GM18909 (cell line): ENCODE data around the gene HMGXB3.

Source experiments
- ATAC-seq: cut with Tn5 transposase; IDR thresholded peaks from one replicate; pipeline ENCODE4 v1.9.1; 2021; ENCODE audit warnings: mild to moderate bottlenecking; ENCODE audit not compliant: unreplicated experiment, poor library complexity

HMGXB3 gene

DNA sequence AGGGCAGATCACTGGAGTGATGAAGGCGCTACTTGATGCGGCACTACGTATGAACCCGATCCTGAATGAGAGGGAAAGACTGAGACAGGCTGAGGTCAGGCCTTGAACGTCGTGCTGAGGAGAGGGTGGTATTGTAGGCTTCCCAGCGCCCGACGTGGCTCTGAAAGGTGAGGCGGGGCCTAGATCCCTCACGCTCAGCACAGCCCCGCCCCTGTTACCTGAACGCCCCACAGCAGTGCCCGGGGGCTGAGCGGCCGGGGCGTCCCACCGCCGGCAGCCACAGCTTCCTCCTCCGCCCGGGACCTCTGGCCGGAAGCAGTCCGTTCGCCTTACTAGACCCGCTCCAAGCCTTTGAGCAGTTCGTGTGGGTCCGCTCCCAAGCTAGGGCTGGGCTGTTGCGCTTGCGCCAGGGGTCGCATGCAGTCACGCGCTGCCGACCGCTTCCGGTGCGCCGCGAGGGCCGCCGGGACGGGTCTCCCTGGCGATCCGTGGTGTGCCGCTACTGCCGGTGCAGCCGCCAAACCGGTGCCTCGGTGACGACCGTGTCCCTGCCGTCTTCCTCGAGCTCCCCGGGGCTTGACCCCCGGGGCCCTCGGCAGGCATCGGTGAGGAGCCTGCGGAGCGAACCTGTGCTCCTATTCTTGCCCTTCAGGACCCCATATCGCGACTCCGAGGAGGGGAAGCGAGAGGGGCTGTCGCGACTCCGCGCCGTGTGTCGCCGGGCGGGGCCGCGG, at the start of gene HMGXB3, which contains the start of gene TIGD6:
Gene HMGXB3, plus strand, starts transcription at position 484 of the 734 bp plus-strand sequence. CDS start 4,114 bp downstream, outside the sequence.
Gene TIGD6, minus strand, starts transcription at position 399 of the 734 bp plus-strand sequence. CDS start 4,306 bp downstream, outside the sequence.
- peak; percentile 86 for ATAC-seq

- ATAC-seq = no peak
Observed at GRCh38 chr5:149951138-149951749, 49.3 kb upstream of the HMGXB3 start.

GRCh38 chr5:149953436-149954121, 47.0 kb upstream of the HMGXB3 start:
- ATAC-seq = no peak

GRCh38 chr5:149954798-149955197, 45.7 kb upstream of the HMGXB3 start:
- no peak for ATAC-seq

GRCh38 chr5:149956685-149957084, 43.9 kb upstream of the HMGXB3 start:
- no peak for ATAC-seq

GRCh38 chr5:149957855-149958254, 42.7 kb upstream of the HMGXB3 start:
- ATAC-seq = no peak

DNA sequence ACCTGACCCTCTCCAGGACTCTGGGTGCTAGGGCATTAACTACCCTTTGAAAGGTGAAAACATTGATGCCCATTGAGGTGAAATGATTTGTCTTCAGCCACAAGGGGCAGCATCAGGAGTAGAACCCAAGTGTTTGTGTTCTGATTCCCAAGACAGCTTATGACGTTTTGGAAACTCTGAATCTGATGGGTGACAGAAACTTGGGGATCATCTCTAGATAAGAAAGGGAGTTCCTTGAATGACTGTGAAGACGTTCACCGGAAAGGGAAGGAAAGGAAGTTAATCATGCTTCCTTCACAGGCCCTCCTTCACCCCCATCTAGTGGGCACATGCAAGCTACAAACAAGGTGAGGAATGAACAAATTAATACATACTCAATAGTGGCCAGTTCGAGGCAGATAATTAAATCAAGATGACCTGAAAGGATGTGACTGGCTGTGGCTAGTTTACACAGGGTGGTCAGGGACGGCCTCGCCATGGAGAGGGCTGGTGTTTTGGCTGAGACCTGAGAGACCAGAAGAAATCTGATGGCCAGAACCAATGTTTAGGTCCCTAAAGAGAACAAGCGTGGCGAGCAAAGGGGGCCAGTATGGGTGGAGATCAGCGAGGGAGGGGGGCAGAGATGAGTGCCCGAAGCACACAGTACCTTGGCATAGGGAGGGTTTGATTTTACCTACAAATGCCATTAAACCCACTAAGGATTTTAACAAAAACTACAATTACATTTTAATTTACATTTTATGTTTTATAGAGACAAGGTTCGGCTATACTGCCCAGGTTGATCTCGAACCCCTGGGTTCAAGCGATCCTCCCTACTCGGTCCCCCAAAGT, 40.9 kb upstream of the HMGXB3 start:
- peak; percentile 20 for ATAC-seq

- ATAC-seq = peak; percentile 97
Observed at GRCh38 chr5:149960272-149961185, 40.0 kb upstream of the HMGXB3 start, which contains the start of gene SLC26A2. Gene SLC26A2 (plus strand): TSS chr5:149960758. CDS start chr5:149977653, 16,895 bp downstream.

DNA sequence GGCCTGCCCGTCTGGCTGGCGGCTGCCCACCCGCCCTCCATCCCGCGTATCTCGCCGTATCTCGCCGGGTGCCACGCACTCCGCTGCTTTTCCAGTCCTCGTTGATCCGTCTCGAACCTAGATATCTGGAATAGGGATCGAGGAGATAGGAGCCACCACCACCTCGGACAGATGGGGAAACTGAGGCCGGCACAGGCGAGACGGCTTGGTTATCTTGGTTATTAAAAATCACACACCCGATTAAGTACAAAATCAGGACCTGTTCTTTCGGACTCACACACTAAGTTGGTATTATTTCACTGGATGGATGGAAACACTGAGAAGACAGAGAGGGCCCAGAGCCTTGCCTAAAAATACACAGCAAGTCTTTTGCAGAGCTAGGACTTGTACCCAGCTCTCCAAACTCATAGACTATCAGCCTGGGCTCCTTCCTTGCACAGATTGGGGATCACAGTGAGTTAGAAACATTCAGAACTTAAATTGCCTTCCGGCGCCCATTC, 39.3 kb upstream of the HMGXB3 start:
- no peak for ATAC-seq

GRCh38 chr5:149961957-149962409, 38.6 kb upstream of the HMGXB3 start:
- no peak for ATAC-seq

GRCh38 chr5:149962601-149963300, 37.8 kb upstream of the HMGXB3 start:
- no peak for ATAC-seq

DNA sequence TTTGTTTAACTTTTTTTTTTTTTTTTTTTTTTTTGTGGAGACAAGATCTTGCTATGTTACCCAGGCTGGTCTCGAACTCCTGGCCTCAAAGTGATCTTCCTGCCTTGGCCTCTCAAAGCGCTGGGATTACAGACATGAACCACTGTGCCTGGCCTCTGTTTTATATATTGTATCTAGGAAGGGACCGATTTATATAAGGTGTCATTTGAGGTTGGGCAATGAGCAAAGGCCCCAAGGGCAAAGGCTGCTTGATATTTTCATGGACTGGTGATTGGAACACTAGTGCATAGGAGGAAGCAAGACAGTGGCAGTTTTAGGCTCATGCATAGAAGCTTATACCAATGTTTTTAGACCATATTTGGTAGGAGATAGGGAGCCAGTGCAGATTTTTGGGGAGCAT, 36.8 kb upstream of the HMGXB3 start:
- no peak for ATAC-seq

DNA sequence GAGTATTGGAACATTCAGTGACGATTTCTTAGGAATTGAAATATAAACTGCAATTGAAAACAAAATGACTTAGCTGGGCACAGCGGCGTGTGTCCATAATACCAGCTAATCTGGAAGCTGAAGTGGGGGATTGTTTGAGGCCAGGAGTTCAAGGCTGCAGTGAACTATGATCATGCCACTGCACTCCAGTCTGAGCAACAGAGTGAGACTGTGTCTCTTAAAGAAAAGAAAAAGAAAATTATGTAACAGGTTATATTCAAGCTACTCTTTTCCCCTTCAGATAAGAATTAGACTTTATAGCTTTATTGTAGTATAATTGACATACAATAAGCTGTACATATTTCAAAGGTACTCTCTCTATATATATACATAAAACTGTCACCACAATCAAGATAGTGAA, 33.6 kb upstream of the HMGXB3 start:
- ATAC-seq = no peak

GRCh38 chr5:149969181-149969930, 31.2 kb upstream of the HMGXB3 start:
- ATAC-seq = no peak

DNA sequence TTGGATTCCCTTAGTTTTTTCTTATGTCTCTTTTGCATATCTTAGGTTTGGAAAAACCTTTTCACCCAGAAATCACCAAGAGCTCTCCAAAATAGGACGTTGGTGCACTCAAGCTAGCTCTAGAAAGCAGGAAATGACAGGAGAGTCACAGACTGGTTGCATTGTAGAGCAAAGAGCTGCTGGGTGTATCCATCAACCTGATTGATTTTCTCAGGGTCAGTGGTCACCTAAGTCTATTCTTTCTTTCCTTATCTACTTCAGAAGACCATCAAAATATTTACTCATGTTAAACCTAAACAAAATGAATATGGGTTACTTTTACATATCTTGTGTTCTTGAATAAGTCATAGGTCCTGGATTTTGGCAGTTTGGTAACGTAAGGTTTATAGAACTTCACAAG, 25.1 kb upstream of the HMGXB3 start:
- no peak for ATAC-seq

DNA sequence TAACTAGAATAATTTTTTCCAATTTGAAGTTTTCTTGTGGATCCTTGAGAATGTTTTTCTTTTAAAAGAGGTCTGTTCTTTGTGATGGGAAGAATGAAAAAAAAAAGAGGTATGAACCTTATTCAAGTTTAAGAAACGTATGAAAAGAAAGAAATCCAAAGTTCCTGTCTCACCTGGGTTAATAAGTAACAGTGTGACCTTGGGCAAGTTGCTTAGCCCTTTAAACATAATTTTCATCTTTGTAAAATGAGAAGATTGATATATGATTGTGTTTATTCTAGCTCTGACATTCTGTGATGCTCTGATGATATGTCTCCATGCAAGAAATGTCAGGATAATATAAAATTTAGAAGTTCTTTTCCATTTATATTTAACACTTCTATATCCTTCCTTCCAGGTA, 20.6 kb upstream of the HMGXB3 start:
- ATAC-seq = no peak

DNA sequence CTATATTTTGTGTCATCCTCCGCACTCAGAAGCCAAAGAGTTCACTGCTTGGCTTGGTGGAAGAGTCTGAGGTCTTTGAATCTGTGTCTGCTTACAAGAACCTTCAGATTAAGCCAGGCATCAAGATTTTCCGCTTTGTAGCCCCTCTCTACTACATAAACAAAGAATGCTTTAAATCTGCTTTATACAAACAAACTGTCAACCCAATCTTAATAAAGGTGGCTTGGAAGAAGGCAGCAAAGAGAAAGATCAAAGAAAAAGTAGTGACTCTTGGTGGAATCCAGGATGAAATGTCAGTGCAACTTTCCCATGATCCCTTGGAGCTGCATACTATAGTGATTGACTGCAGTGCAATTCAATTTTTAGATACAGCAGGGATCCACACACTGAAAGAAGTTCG, 19.3 kb upstream of the HMGXB3 start:
- ATAC-seq = no peak

DNA sequence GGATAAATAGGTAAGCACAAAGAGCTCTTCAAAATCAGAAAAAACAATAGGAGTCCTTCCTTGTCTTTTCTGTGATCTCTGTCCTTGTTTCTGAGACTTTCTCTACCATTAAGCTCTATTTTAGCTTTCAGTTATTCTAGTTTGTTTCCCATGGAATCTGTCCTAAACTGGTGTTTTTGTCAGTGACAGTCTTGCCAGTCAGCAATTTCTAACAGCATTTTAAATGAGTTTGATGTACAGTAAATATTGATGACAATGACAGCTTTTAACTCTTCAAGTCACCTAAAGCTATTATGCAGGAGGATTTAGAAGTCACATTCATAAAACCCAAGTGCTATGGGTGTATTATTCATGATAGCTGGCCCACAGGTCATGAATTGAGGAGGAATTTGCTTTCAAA, 18.0 kb upstream of the HMGXB3 start:
- ATAC-seq = no peak
